Neural progenitor cell (in vitro differentiated cells): ENCODE results near the gene TTC21B. TPM values are rescaled to one million over a fixed set of nuclear protein-coding genes. Genes with fewer than 3 reads are reported as not detected.

Experiments
- DNase-seq: peaks from one replicate; pipeline ENCODE4 v3.0.0-alpha.2; 2016; ENCODE audit warnings: low spot score
- H2AFZ ChIP-seq: fragments of 200-600 bp; sonication (generic); replicated peaks from 2 replicates; pipeline ENCODE4 v1.6.1; 2016; ENCODE audit warnings: antibody characterized with exemption
- H3F3A ChIP-seq: fragments of 200-600 bp; sonication (generic); 2 replicates; pipeline ENCODE4 v1.6.1; 2016; ENCODE audit warnings: antibody characterized with exemption, low read depth
- H3K27ac ChIP-seq: fragments of 200-600 bp; sonication (generic); 2 replicates; pipeline ENCODE4 v1.5.1; 2016; ENCODE audit warnings: mild to moderate bottlenecking
- H3K27me3 ChIP-seq: fragments of 200-600 bp; sonication (generic); 2 replicates; pipeline ENCODE4 v1.6.1; 2016; ENCODE audit warnings: mild to moderate bottlenecking, moderate library complexity
- H3K36me3 ChIP-seq: fragments of 200-600 bp; sonication (generic); 2 replicates; pipeline ENCODE4 v1.5.1; 2016
- H3K4me1 ChIP-seq: fragments of 200-600 bp; sonication (generic); 2 replicates; pipeline ENCODE4 v1.6.1; 2016; ENCODE audit warnings: mixed run types
- H3K4me2 ChIP-seq: fragments of 200-600 bp; sonication (generic); 2 replicates; pipeline ENCODE4 v1.6.1; 2016
- H3K4me3 ChIP-seq: fragments of 200-600 bp; sonication (generic); 2 replicates; pipeline ENCODE4 v1.5.1; 2016
- H3K79me2 ChIP-seq: fragments of 200-600 bp; sonication (generic); 2 replicates; pipeline ENCODE4 v1.6.1; 2016; ENCODE audit warnings: low read depth
- H3K9ac ChIP-seq: fragments of 200-600 bp; sonication (generic); 2 replicates; pipeline ENCODE4 v1.6.1; 2016
- H3K9me3 ChIP-seq: fragments of 200-600 bp; sonication (generic); 2 replicates; pipeline ENCODE4 v1.5.1; 2016; ENCODE audit warnings: low read depth
- H4K20me1 ChIP-seq: fragments of 200-600 bp; sonication (generic); 2 replicates; pipeline ENCODE4 v1.6.1; 2016; ENCODE audit warnings: low read depth
- H3K27ac Mint-ChIP-seq: 3 replicates; pipeline ENCODE4 v1.8.0; 2021; ENCODE audit warnings: mixed read lengths
- H3K27me3 Mint-ChIP-seq: 2 replicates; pipeline ENCODE4 v1.8.0; 2022; ENCODE audit warnings: low read depth, mild to moderate bottlenecking, inconsistent platforms, moderate library complexity, mixed read lengths; ENCODE audit not compliant: insufficient read depth
- H3K36me3 Mint-ChIP-seq: 3 replicates; pipeline ENCODE4 v1.8.0; 2021; ENCODE audit warnings: mixed read lengths
- H3K4me1 Mint-ChIP-seq: 3 replicates; pipeline ENCODE4 v1.8.0; 2021; ENCODE audit warnings: mixed read lengths
- H3K4me3 Mint-ChIP-seq: 3 replicates; pipeline ENCODE4 v1.8.0; 2021; ENCODE audit warnings: mild to moderate bottlenecking, moderate library complexity, mixed read lengths
- H3K9me3 Mint-ChIP-seq: 3 replicates; pipeline ENCODE4 v1.8.0; 2020; ENCODE audit warnings: mixed read lengths
- EZH2 ChIP-seq: fragments of 200-600 bp; sonication (generic); IDR thresholded peaks from 2 replicates; pipeline ENCODE4 v1.6.1; 2017; ENCODE audit warnings: antibody characterized with exemption, mild to moderate bottlenecking, moderate library complexity
- EZH2phosphoT487 ChIP-seq: fragments of 200-600 bp; sonication (generic); IDR thresholded peaks from 2 replicates; pipeline ENCODE4 v1.6.1; 2017; ENCODE audit warnings: antibody characterized with exemption
- total RNA-seq: library from RNA; depleted of rRNA; stranded (reverse); fragments of >200 nt; gene quantifications from 2 replicates; pipeline ENCODE4 v1.2.3, GENCODE V29; 2015; ENCODE audit warnings: low replicate concordance
- TF ChIP-seq, protein P1 (sequence below): fragments of 200-600 bp; sonication (generic); IDR thresholded peaks from 2 replicates; pipeline ENCODE4 v1.5.1; 2017; ENCODE audit warnings: antibody characterized with exemption, mild to moderate bottlenecking

Gene TTC21B
- total RNA-seq, 1 donor from 2014 or later, result 46.9 TPM

DNA sequence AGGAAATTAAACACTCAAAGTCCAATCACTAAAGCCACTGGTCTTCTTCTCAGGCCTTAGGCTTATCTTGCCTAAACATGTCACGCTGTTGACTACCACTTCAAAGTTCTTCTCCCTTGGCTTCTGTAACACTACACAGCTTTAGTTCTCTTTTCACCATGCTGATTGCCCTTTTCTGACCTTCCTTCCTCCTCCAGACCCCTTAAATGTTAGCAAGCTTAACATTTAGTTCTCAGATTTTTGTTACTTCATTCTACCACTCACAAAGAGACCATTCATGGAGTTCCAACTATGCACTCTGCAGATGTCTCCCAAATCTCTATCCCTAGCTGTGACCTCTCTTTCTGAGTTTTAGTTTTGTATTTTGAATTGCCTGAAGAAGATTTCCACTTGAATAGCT is 64.4 kb downstream of the TTC21B start:
- DNase-seq, result no peak
- H3K4me3 Mint-ChIP-seq, result no peak overlapping the region
- H3K4me1 Mint-ChIP-seq, result peaks cover 56% of the 10 kb centered on the region

DNA sequence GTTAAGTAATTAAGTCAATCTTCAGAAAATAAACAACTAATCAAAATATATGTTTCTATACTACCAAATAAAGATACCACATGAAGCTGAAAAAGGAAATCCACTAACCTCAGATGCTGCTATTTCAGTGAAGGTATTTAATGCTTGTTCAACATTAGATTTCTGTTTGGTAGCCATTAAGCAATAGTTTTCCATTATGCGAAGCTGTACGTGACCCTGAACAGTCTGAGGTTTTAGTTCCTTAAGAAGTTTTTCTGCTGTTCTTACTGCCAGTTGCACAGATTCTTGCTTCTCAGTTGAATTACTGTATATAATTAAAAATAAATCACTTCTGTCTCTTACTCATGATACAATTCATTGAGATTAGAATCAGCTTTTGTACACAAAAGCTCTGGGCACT is 65.4 kb downstream of the TTC21B start:
- Histone ChIP-seq H2AFZ (no peak overlapping the region), H3K9me3 (no peaks in the 10 kb centered on the region), H3F3A (no peaks in the 10 kb centered on the region), H3K4me3 (no peak overlapping the region), H3K27me3 (no peaks in the 10 kb centered on the region), H4K20me1 (no peaks in the 10 kb centered on the region), H3K79me2 (no peaks in the 10 kb centered on the region), H3K36me3 (peaks cover 8% of the 10 kb centered on the region), H3K4me2 (no peak overlapping the region), H3K9ac (no peak overlapping the region), H3K4me1 (peaks cover 16% of the 10 kb centered on the region), H3K27ac (no peak overlapping the region)
- TF ChIP-seq, protein P1, sequence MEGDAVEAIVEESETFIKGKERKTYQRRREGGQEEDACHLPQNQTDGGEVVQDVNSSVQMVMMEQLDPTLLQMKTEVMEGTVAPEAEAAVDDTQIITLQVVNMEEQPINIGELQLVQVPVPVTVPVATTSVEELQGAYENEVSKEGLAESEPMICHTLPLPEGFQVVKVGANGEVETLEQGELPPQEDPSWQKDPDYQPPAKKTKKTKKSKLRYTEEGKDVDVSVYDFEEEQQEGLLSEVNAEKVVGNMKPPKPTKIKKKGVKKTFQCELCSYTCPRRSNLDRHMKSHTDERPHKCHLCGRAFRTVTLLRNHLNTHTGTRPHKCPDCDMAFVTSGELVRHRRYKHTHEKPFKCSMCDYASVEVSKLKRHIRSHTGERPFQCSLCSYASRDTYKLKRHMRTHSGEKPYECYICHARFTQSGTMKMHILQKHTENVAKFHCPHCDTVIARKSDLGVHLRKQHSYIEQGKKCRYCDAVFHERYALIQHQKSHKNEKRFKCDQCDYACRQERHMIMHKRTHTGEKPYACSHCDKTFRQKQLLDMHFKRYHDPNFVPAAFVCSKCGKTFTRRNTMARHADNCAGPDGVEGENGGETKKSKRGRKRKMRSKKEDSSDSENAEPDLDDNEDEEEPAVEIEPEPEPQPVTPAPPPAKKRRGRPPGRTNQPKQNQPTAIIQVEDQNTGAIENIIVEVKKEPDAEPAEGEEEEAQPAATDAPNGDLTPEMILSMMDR, result no peak
- no peak for TF ChIP-seq EZH2
- H3K4me3 Mint-ChIP-seq, result no peak overlapping the region
- DNase-seq, result no peak
- no peaks in the 10 kb centered on the region for H3K27me3 Mint-ChIP-seq
- no peaks in the 10 kb centered on the region for H3K9me3 Mint-ChIP-seq
- H3K36me3 Mint-ChIP-seq, result peaks cover 33% of the 10 kb centered on the region
- H3K4me1 Mint-ChIP-seq, result peaks cover 50% of the 10 kb centered on the region
- H3K27ac Mint-ChIP-seq, result no peak overlapping the region

More for the DNA sequence above, 64.4 kb downstream of the TTC21B start:
- Histone ChIP-seq H3K9ac (no peak overlapping the region), H3K9me3 (no peaks in the 10 kb centered on the region), H3K27me3 (no peaks in the 10 kb centered on the region), H2AFZ (no peak overlapping the region), H3K4me1 (peaks cover 16% of the 10 kb centered on the region), H3F3A (no peaks in the 10 kb centered on the region), H3K79me2 (no peaks in the 10 kb centered on the region), H3K36me3 (peaks cover 4% of the 10 kb centered on the region), H3K4me2 (no peak overlapping the region), H3K27ac (peak overlapping the region; percentile 47), H3K4me3 (no peak overlapping the region), H4K20me1 (no peaks in the 10 kb centered on the region)
- no peaks in the 10 kb centered on the region for H3K9me3 Mint-ChIP-seq
- H3K27ac Mint-ChIP-seq, result peak overlapping the region; percentile 58
- H3K36me3 Mint-ChIP-seq, result peaks cover 32% of the 10 kb centered on the region
- TF ChIP-seq, protein P1, result no peak
- TF ChIP-seq EZH2, result no peak
- TF ChIP-seq EZH2phosphoT487, result no peak
- no peaks in the 10 kb centered on the region for H3K27me3 Mint-ChIP-seq

DNA sequence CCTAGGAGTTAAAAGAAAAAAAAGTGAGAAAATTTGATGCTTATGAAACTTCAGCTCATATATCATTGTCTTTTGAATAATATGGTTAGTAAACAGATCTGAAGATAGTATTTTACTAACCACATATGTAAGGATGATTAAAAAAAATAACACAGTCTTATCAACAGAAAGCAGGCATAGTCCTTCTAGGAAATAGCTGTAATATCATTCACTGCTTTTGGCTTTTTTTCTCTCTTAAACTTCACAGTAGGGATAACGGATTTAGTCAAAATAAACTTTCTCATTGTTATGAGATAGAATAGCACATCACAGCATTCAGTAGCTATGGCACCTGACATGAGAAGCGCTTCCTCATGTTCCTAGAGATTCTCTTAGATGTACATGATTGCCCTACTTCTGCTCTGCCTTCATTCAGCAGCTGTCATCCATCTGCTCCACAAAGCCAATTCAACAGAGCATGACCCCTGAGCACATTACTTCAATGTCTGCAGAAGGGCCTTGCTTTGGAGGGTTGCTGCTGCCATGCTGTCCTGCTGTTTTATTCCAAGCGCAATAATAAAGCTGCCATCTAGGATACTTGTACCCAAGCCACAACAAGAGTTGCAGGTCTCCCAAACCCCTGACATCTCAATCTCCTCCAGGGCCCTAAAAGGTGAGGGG is 67.0 kb downstream of the TTC21B start:
- Histone ChIP-seq H2AFZ (no peak overlapping the region), H3K36me3 (peaks cover 9% of the 10 kb centered on the region), H3K79me2 (no peaks in the 10 kb centered on the region), H4K20me1 (no peaks in the 10 kb centered on the region), H3K4me2 (no peak overlapping the region), H3K27me3 (no peaks in the 10 kb centered on the region), H3K27ac (no peak overlapping the region), H3K4me3 (no peak overlapping the region), H3K4me1 (peaks cover 16% of the 10 kb centered on the region), H3K9ac (no peak overlapping the region), H3K9me3 (no peaks in the 10 kb centered on the region), H3F3A (no peaks in the 10 kb centered on the region)
- peak overlapping the region; percentile 29 for H3K4me3 Mint-ChIP-seq
- TF ChIP-seq EZH2 (no peak), EZH2phosphoT487 (no peak)
- TF ChIP-seq, protein P1, result no peak
- no peak for DNase-seq
- peaks cover 47% of the 10 kb centered on the region for H3K4me1 Mint-ChIP-seq
- H3K27ac Mint-ChIP-seq, result peak overlapping the region; percentile 78
- no peaks in the 10 kb centered on the region for H3K27me3 Mint-ChIP-seq
- no peaks in the 10 kb centered on the region for H3K9me3 Mint-ChIP-seq
- H3K36me3 Mint-ChIP-seq, result peaks cover 35% of the 10 kb centered on the region
